B cell (primary cell): Measurements from ENCODE around the gene CHST14. TPM values are rescaled to one million over a fixed set of nuclear protein-coding genes. Genes with fewer than 3 reads are reported as not detected.

Experiments
- ATAC-seq: fragments of 200-7000 bp; cut with Tn5 transposase; one replicate; pipeline ENCODE4 v1.10.0; 2021; ENCODE audit warnings: low read depth, mild to moderate bottlenecking, moderate number of reproducible peaks, moderate library complexity
- CTCF ChIA-PET: fragments of 350-600 bp; sonication (Branson Sonifier 250); formaldehyde crosslinking; loops from one replicate; lab custom pipeline; 2021; ENCODE audit warnings: antibody characterized with exemption, inconsistent platforms; lab: Charles Lee
- POLR2A ChIA-PET: fragments of 350-600 bp; sonication (Branson Sonifier 250); formaldehyde crosslinking; loops from one replicate; lab custom pipeline; 2021; ENCODE audit warnings: antibody characterized with exemption; lab: Charles Lee
- DNase-seq: peaks from one replicate; pipeline ENCODE4 v3.0.0; 2013
- H2AFZ ChIP-seq: 2 replicates; pipeline ENCODE4 v1.6.1; 2012; ENCODE audit warnings: mild to moderate bottlenecking, low read depth, low read length; ENCODE audit not compliant: insufficient read depth, poor library complexity, severe bottlenecking
- H3K27ac ChIP-seq, 2 donors: 1 replicate in 1 of 2; 2 replicates in 1 of 2; pipeline ENCODE4 v1.5.1; 2012 to 2013; ENCODE audit warnings: low read length in 2 of 2, mild to moderate bottlenecking in 2 of 2, moderate library complexity in 1 of 2
- H3K27me3 ChIP-seq, 4 experiments: fragments of 200-600 bp in 1 of 4; sonication (generic) in 1 of 4; replicated peaks in 1 of 4; 1 replicate in 2 of 4; 2 replicates in 2 of 4; pipeline versions ENCODE4 v1.6.1 to v1.7.0; 2013 to 2016; ENCODE audit warnings: low read length in 3 of 4, mild to moderate bottlenecking in 2 of 4, mixed read lengths in 1 of 4, moderate library complexity in 1 of 4; ENCODE audit not compliant: insufficient read depth in 4 of 4, control insufficient read depth in 3 of 4; ENCODE audit errors: control extremely low read depth in 1 of 4
- H3K36me3 ChIP-seq, 2 experiments: replicated peaks in 1 of 2; 1 replicate in 1 of 2; 2 replicates in 1 of 2; pipeline versions ENCODE4 v1.6.1 to v1.7.1; 2013; ENCODE audit warnings: low read length in 1 of 2; ENCODE audit not compliant: insufficient read depth in 2 of 2, control insufficient read depth in 1 of 2; ENCODE audit errors: control extremely low read depth in 1 of 2, extremely low read depth in 1 of 2
- H3K4me1 ChIP-seq, 2 donors: fragments of 200-600 bp in 1 of 2; sonication (generic) in 1 of 2; 1 replicate in 1 of 2; 2 replicates in 1 of 2; pipeline versions ENCODE4 v1.5.1 to v1.6.1; 2013 to 2017; ENCODE audit warnings: low read length in 2 of 2; ENCODE audit not compliant: control insufficient read depth in 2 of 2, insufficient read depth in 2 of 2
- H3K4me2 ChIP-seq: replicated peaks from 2 replicates; pipeline ENCODE3; 2012; ENCODE audit warnings: mild to moderate bottlenecking, low read depth, low read length; ENCODE audit not compliant: poor library complexity, severe bottlenecking
- H3K4me3 ChIP-seq, 5 experiments: fragments of 200-600 bp in 1 of 5; sonication (generic) in 1 of 5; 1 replicate in 3 of 5; 2 replicates in 2 of 5; pipeline versions ENCODE4 v1.5.1 to v1.7.0; 2011 to 2016; ENCODE audit warnings: low read length in 4 of 5, mild to moderate bottlenecking in 4 of 5, low read depth in 2 of 5, control low read depth in 1 of 5, moderate library complexity in 1 of 5; ENCODE audit not compliant: insufficient read depth in 1 of 5; ENCODE audit errors: control extremely low read depth in 1 of 5, extremely low read depth in 1 of 5
- H3K79me2 ChIP-seq: fragments of 200-600 bp; sonication (generic); one replicate; pipeline ENCODE4 v1.6.0; 2016; ENCODE audit warnings: low read length; ENCODE audit not compliant: control insufficient read depth, insufficient read depth
- H3K9ac ChIP-seq: fragments of 200-600 bp; sonication (generic); 2 replicates; pipeline ENCODE4 v1.6.1; 2017; ENCODE audit warnings: mild to moderate bottlenecking, low read length, moderate library complexity
- H3K9me3 ChIP-seq, 3 donors: one replicate each; pipeline versions ENCODE4 v1.6.1 to v1.7.1; 2013; ENCODE audit warnings: low read length in 2 of 3; ENCODE audit not compliant: control insufficient read depth in 2 of 3, insufficient read depth in 1 of 3; ENCODE audit errors: control extremely low read depth in 1 of 3
- H4K20me1 ChIP-seq: 2 replicates; pipeline ENCODE4 v1.6.0; 2012; ENCODE audit warnings: mild to moderate bottlenecking, low read length; ENCODE audit not compliant: insufficient read depth, control insufficient read depth, poor library complexity, severe bottlenecking
- H3K27ac Mint-ChIP-seq: one replicate; pipeline ENCODE4 v1.8.0; 2021; ENCODE audit warnings: mixed read lengths
- H3K27me3 Mint-ChIP-seq: one replicate; pipeline ENCODE4 v1.8.0; 2021; ENCODE audit warnings: mixed read lengths
- H3K4me1 Mint-ChIP-seq: one replicate; pipeline ENCODE4 v1.8.0; 2021; ENCODE audit warnings: mixed read lengths
- H3K4me3 Mint-ChIP-seq: one replicate; pipeline ENCODE4 v1.8.0; 2021; ENCODE audit warnings: mixed read lengths
- H3K9me3 Mint-ChIP-seq: one replicate; pipeline ENCODE4 v1.8.0; 2022; ENCODE audit warnings: mixed read lengths; ENCODE audit not compliant: insufficient read depth
- CTCF ChIP-seq: fragments of 200-600 bp; IDR thresholded peaks from one replicate; pipeline ENCODE4 v1.8.0; 2022; ENCODE audit warnings: antibody characterized with exemption, mild to moderate bottlenecking
- EZH2 ChIP-seq: IDR thresholded peaks from 2 replicates; pipeline ENCODE4 v1.6.1; 2012; ENCODE audit warnings: borderline replicate concordance, low read depth, mild to moderate bottlenecking, moderate library complexity, low read length; ENCODE audit not compliant: insufficient read depth, poor library complexity, severe bottlenecking
- WGBS: methylation state at CpG from one replicate; pipeline ENCODE4 v1.1.5; 2013; ENCODE audit warnings: missing lambda C conversion rate; ENCODE audit not compliant: insufficient coverage; 5-methylcytosine and 5-hydroxymethylcytosine counted together
- intact Hi-C: fragments of 100-400 bp; cut with micrococcal nuclease; formaldehyde crosslinking; loops from one replicate; pipeline ENCODE4 v1.10.0; 2022
- polyA plus RNA-seq: library from polyadenylated mRNA; depleted of rRNA; stranded (reverse); fragments of >200 nt; gene quantifications from 2 replicates; pipeline ENCODE4 v1.2.3, GENCODE V29; 2012
- total RNA-seq, 2 donors: library from RNA; stranded (reverse); fragments of 120-200 nt in 1 of 2; gene quantifications; 1 replicate in 1 of 2; 2 replicates in 1 of 2; pipeline versions ENCODE4 v1.2.3 to v1.2.4, GENCODE V29; 2013 to 2022

The CHST14 gene
- total and polyA plus RNA-seq, 2 donors (not counting 1 experiment from before 2014, with no cell fraction given), result 5.7 to 16.7 TPM

- H3K9ac ChIP-seq, result no peak overlapping the region
- H4K20me1 ChIP-seq, result no peaks in the 10 kb centered on the region
- ATAC-seq, result no peak
- H3K27ac Mint-ChIP-seq, result no peak overlapping the region
- intact Hi-C loops, result no loop called here
- no peak overlapping the region for H2AFZ ChIP-seq
- CTCF ChIA-PET, result interaction anchor here (1.0 kb wide), 1 partner anchor 295 kb away, joined by 4 read pairs; no protein-coding TSS in a partner anchor
- peaks cover 10% of the 10 kb centered on the region for H3K27me3 Mint-ChIP-seq
- no peak for TF ChIP-seq EZH2
- TF ChIP-seq CTCF, result no peak
- H3K4me3 ChIP-seq, result no peak overlapping the region
- no peak for DNase-seq
- H3K4me1 Mint-ChIP-seq, result no peaks in the 10 kb centered on the region
- WGBS, result 94% methylated on average over 23 of the region's 35 CpGs
- H3K27ac ChIP-seq, result no peak overlapping the region
- H3K4me1 ChIP-seq, result no peaks in the 10 kb centered on the region
- peaks cover 0 to 4% (median 2%) of the 10 kb centered on the region in 4 experiments for H3K27me3 ChIP-seq
- H3K36me3 ChIP-seq, result no peaks in the 10 kb centered on the region
- H3K9me3 ChIP-seq, result peaks cover 0 to 3% (median 0%) of the 10 kb centered on the region in 3 donors
- no peak overlapping the region for H3K4me3 Mint-ChIP-seq
- H3K9me3 Mint-ChIP-seq, result no peaks in the 10 kb centered on the region
- no peak overlapping the region for H3K4me2 ChIP-seq
- POLR2A ChIA-PET, result interaction anchor here (0.8 kb wide), 1 partner anchor 9 kb away, joined by 3 read pairs; no protein-coding TSS in a partner anchor
- no peaks in the 10 kb centered on the region for H3K79me2 ChIP-seq
Measured at GRCh38 chr15:40487816-40488682, 17.3 kb downstream of the CHST14 start.
